HCT116 (cell line): Measurements from ENCODE around the gene UNC50. TPM values are rescaled to one million over a fixed set of nuclear protein-coding genes. Genes with fewer than 3 reads are reported as not detected.

Experiments used
- ATAC-seq: fragments of 200-7000 bp; cut with Tn5 transposase; 2 replicates; pipeline ENCODE4 v1.9.1; 2020; ENCODE audit warnings: mild to moderate bottlenecking, moderate library complexity
- BruUV-seq: library from RNA; stranded (reverse); fragments of 400-500 nt; replicated peaks from 2 replicates; lab custom pipeline; 2021; lab: Mats Ljungman, UMichigan
- CTCF ChIA-PET: fragments of 300-600 bp; sonication (Branson Sonifier 250); formaldehyde crosslinking; loops from one replicate; lab custom pipeline; 2021; ENCODE audit warnings: antibody characterized with exemption; lab: Charles Lee
- POLR2A ChIA-PET: fragments of 300-600, 350-600 bp; sonication (Branson Sonifier 250); formaldehyde crosslinking; loops from one replicate; lab custom pipeline; 2021; ENCODE audit warnings: antibody characterized with exemption; lab: Charles Lee
- RAD21 ChIA-PET, 2 experiments: fragments of 300-600 bp; sonication (Branson Sonifier 250); formaldehyde crosslinking; loops; one replicate each; lab custom pipeline; 2023; ENCODE audit warnings: low total read pairs in 2 of 2; ENCODE audit not compliant: uncharacterized antibody in 2 of 2, unreplicated experiment in 2 of 2, low non-redundant PET in 1 of 2; lab: Charles Lee
- DNase-seq: peaks from one replicate; pipeline ENCODE4 v3.0.0-alpha.2; 2010; ENCODE audit warnings: low read depth, low spot score
- H2AFZ ChIP-seq: fragments of 200-600 bp; shearing (Covaris generic), sonication (generic); 2 replicates; pipeline ENCODE4 v1.6.1; 2017; ENCODE audit warnings: low read depth, mixed run types, mixed read lengths, antibody characterized with exemption, low read length; ENCODE audit not compliant: poor library complexity, severe bottlenecking
- H3K27ac ChIP-seq: 2 replicates; pipeline ENCODE4 v1.5.1; 2012; ENCODE audit warnings: low read depth, low read length
- H3K27me3 ChIP-seq: fragments of 200-600 bp; sonication (generic); 2 replicates; pipeline ENCODE4 v1.6.1; 2016; ENCODE audit warnings: mixed run types, low read length, mixed read lengths; ENCODE audit not compliant: insufficient read depth
- H3K36me3 ChIP-seq, 2 experiments: fragments of 200-500 bp in 1 of 2; fragments of 200-600 bp in 1 of 2; sonication (Bioruptor generic) in 1 of 2; sonication (generic) in 1 of 2; 2 replicates each; pipeline versions ENCODE4 v1.5.1 to v1.6.1; 2014 to 2016; ENCODE audit warnings: low read length in 2 of 2, inconsistent platforms in 1 of 2, mixed read lengths in 1 of 2, mixed run types in 1 of 2; ENCODE audit not compliant: insufficient read depth in 2 of 2, control insufficient read depth in 1 of 2
- H3K4me1 ChIP-seq, 2 experiments: fragments of 200-600 bp in 1 of 2; sonication (generic) in 1 of 2; 2 replicates each; pipeline versions ENCODE4 v1.5.1 to v1.6.1; 2012 to 2017; ENCODE audit warnings: low read length in 2 of 2, inconsistent platforms in 1 of 2, mild to moderate bottlenecking in 1 of 2, mixed read lengths in 1 of 2, mixed run types in 1 of 2, moderate library complexity in 1 of 2; ENCODE audit not compliant: insufficient read depth in 2 of 2, control insufficient read depth in 1 of 2
- H3K4me2 ChIP-seq: fragments of 200-600 bp; sonication (generic); 2 replicates; pipeline ENCODE4 v1.6.1; 2017; ENCODE audit warnings: mixed run types, low read length, mixed read lengths
- H3K4me3 ChIP-seq, 2 experiments: fragments of 200-600 bp in 1 of 2; sonication (generic) in 1 of 2; replicated peaks in 1 of 2; 2 replicates each; pipeline ENCODE4 v1.5.1; 2011 to 2016; ENCODE audit warnings: low read length in 2 of 2, control low read depth in 1 of 2, low read depth in 1 of 2, mild to moderate bottlenecking in 1 of 2, mixed read lengths in 1 of 2, mixed run types in 1 of 2
- H3K79me2 ChIP-seq: fragments of 200-600 bp; sonication (generic); 2 replicates; pipeline ENCODE4 v1.6.1; 2017; ENCODE audit warnings: mild to moderate bottlenecking, mixed run types, low read length, moderate library complexity, mixed read lengths; ENCODE audit not compliant: insufficient read depth
- H3K9ac ChIP-seq: fragments of 200-600 bp; sonication (generic); 2 replicates; pipeline ENCODE4 v1.6.1; 2016; ENCODE audit warnings: low read length, mixed read lengths
- H3K9me2 ChIP-seq: fragments of 200-600 bp; sonication (generic), shearing (Covaris generic); 2 replicates; pipeline ENCODE4 v1.6.1; 2017; ENCODE audit warnings: mixed run types, mild to moderate bottlenecking, moderate library complexity; ENCODE audit not compliant: insufficient read depth
- H3K9me3 ChIP-seq, 2 experiments: fragments of 200-500 bp in 1 of 2; fragments of 200-600 bp in 1 of 2; sonication (Bioruptor generic) in 1 of 2; sonication (generic) in 1 of 2; 2 replicates each; pipeline ENCODE4 v1.6.1; 2014 to 2017; ENCODE audit warnings: low read length in 2 of 2, mixed read lengths in 2 of 2, inconsistent platforms in 1 of 2, low read depth in 1 of 2, mild to moderate bottlenecking in 1 of 2, mixed run types in 1 of 2, moderate library complexity in 1 of 2; ENCODE audit not compliant: control insufficient read depth in 1 of 2, insufficient read depth in 1 of 2
- H4K20me1 ChIP-seq: fragments of 200-600 bp; sonication (generic), shearing (Covaris generic); 2 replicates; pipeline ENCODE4 v1.6.1; 2017; ENCODE audit warnings: mixed run types, mild to moderate bottlenecking, moderate library complexity; ENCODE audit not compliant: insufficient read depth
- CBX3 ChIP-seq: IDR thresholded peaks from 2 replicates; pipeline ENCODE4 v1.6.1; 2012; ENCODE audit warnings: low read depth
- CEBPB ChIP-seq: IDR thresholded peaks from 2 replicates; pipeline ENCODE4 v1.6.1; 2012; ENCODE audit warnings: low read depth
- EGR1 ChIP-seq: IDR thresholded peaks from 2 replicates; pipeline ENCODE4 v1.6.1; 2012; ENCODE audit warnings: low read depth
- EZH2phosphoT487 ChIP-seq: fragments of 200-600 bp; IDR thresholded peaks from 2 replicates; pipeline ENCODE4 v1.6.1; 2018; ENCODE audit warnings: antibody characterized with exemption, borderline replicate concordance
- POLR2A ChIP-seq: IDR thresholded peaks from 2 replicates; pipeline ENCODE4 v1.7.0; 2011; ENCODE audit warnings: borderline replicate concordance; ENCODE audit not compliant: insufficient read depth, insufficient read length; ENCODE audit errors: extremely low read depth
- POLR2AphosphoS5 ChIP-seq: IDR thresholded peaks from 2 replicates; pipeline ENCODE4 v1.6.1; 2011; ENCODE audit warnings: mild to moderate bottlenecking, low read depth, low read length, moderate library complexity
- RAD21 ChIP-seq: IDR thresholded peaks from 2 replicates; pipeline ENCODE4 v1.6.1; 2012; ENCODE audit warnings: low read depth, mild to moderate bottlenecking
- SIN3A ChIP-seq: IDR thresholded peaks from 2 replicates; pipeline ENCODE4 v1.6.1; 2012; ENCODE audit warnings: low read depth
- SP1 ChIP-seq: IDR thresholded peaks from 2 replicates; pipeline ENCODE4 v1.6.1; 2012; ENCODE audit warnings: low read depth
- SRF ChIP-seq: IDR thresholded peaks from 2 replicates; pipeline ENCODE4 v1.6.1; 2012; ENCODE audit warnings: low read depth
- TCF7L2 ChIP-seq: IDR thresholded peaks from 2 replicates; pipeline ENCODE4 v1.7.0; 2011; ENCODE audit warnings: borderline replicate concordance, inconsistent platforms; ENCODE audit not compliant: insufficient read depth, insufficient read length; ENCODE audit errors: extremely low read depth
- YY1 ChIP-seq: IDR thresholded peaks from 2 replicates; pipeline ENCODE4 v1.6.1; 2011; ENCODE audit warnings: low read length, low read depth, moderate library complexity, mild to moderate bottlenecking; ENCODE audit not compliant: insufficient replicate concordance; ENCODE audit errors: extremely low read depth
- ZFX ChIP-seq: fragments of 450-650 bp; IDR thresholded peaks from 2 replicates; pipeline ENCODE4 v1.6.1; 2017
- intact Hi-C: fragments of 100-400 bp; cut with micrococcal nuclease; formaldehyde crosslinking; loops from 2 replicates; pipeline ENCODE4 v1.10.0; 2022
- total RNA-seq: library from RNA; stranded (reverse); gene quantifications from one replicate; pipeline ENCODE4 v1.2.1, GENCODE V29; 2021; ENCODE audit not compliant: unreplicated experiment
- TF ChIP-seq, protein P1 (sequence below): IDR thresholded peaks from 2 replicates; pipeline ENCODE4 v1.6.1; 2012
- TF ChIP-seq, protein P2 (sequence below): IDR thresholded peaks from 2 replicates; pipeline ENCODE4 v1.6.1; 2011; ENCODE audit warnings: mild to moderate bottlenecking, low read length, moderate library complexity; ENCODE audit not compliant: insufficient replicate concordance; ENCODE audit errors: extremely low read depth

Gene UNC50
- total RNA-seq, 1 experiment from 2014 or later: 33.0 TPM

DNA sequence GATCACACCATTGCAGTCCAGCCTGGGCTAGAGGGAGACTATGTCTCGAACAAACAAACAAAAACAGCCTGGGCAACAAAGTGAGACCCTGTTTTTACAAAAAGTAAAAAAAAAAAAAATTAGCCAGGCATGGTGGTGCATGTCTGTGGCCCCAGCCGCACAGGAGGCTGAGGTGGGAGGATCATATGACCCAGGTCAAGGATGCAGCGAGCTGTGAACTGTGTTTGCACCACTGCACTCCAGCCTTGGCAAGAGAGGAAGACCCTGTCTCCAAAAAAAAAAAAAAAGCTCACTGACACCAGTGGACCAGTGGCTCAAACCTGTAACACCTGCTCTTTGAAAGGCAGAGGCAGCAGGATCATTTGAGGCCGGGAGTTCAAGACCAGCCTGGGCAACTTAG lies 40.1 kb downstream of the UNC50 start:
- ChIA-PET RAD21 (no interaction called here), POLR2A (no interaction called here), CTCF (interaction anchor here (1.5 to 1.9 kb wide), 3 partner anchors 82 to 417 kb away, joined by 4 to 28 read pairs (median 10); no protein-coding TSS in a partner anchor)
- Histone ChIP-seq H3K9ac (no peak overlapping the region), H3K4me2 (no peak overlapping the region), H3K4me3 (no peak overlapping the region), H3K27ac (no peak overlapping the region), H2AFZ (no peak overlapping the region), H3K9me3 (no peaks in the 10 kb centered on the region), H3K9me2 (no peaks in the 10 kb centered on the region), H4K20me1 (no peaks in the 10 kb centered on the region), H3K79me2 (no peaks in the 10 kb centered on the region), H3K36me3 (no peaks in the 10 kb centered on the region), H3K27me3 (no peaks in the 10 kb centered on the region), H3K4me1 (no peaks in the 10 kb centered on the region)
- DNase-seq (no peak), ATAC-seq (no peak)
- intact Hi-C loops: loop anchor here (2.0 kb wide), 1 partner anchor 530 kb away; no protein-coding TSS in a partner anchor
- no peak for TF ChIP-seq CBX3
- TF ChIP-seq RAD21: no peak
- TF ChIP-seq, protein P1, sequence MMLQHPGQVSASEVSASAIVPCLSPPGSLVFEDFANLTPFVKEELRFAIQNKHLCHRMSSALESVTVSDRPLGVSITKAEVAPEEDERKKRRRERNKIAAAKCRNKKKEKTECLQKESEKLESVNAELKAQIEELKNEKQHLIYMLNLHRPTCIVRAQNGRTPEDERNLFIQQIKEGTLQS: no peak
- no peak for TF ChIP-seq ZFX
- TF ChIP-seq YY1: no peak
- no peak for TF ChIP-seq SP1
- TF ChIP-seq POLR2A: no peak
- no peak for TF ChIP-seq EZH2phosphoT487
- no peak for TF ChIP-seq EGR1
- TF ChIP-seq TCF7L2: no peak
- no peak for TF ChIP-seq POLR2AphosphoS5
- no peak for TF ChIP-seq CEBPB
- TF ChIP-seq, protein P2, sequence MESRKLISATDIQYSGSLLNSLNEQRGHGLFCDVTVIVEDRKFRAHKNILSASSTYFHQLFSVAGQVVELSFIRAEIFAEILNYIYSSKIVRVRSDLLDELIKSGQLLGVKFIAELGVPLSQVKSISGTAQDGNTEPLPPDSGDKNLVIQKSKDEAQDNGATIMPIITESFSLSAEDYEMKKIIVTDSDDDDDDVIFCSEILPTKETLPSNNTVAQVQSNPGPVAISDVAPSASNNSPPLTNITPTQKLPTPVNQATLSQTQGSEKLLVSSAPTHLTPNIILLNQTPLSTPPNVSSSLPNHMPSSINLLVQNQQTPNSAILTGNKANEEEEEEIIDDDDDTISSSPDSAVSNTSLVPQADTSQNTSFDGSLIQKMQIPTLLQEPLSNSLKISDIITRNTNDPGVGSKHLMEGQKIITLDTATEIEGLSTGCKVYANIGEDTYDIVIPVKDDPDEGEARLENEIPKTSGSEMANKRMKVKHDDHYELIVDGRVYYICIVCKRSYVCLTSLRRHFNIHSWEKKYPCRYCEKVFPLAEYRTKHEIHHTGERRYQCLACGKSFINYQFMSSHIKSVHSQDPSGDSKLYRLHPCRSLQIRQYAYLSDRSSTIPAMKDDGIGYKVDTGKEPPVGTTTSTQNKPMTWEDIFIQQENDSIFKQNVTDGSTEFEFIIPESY: no peak
- no peak for TF ChIP-seq SRF
- TF ChIP-seq SIN3A: no peak
- BruUV-seq: no TSS peak
